Right lobe of liver (tissue), 4 donors: ENCODE results near the gene ZCCHC12.

Source experiments
- POLR2A ChIP-seq: fragments of 450-650 bp; IDR thresholded peaks from one replicate; pipeline ENCODE4 v1.6.1; 2017; ENCODE audit warnings: antibody characterized with exemption, mild to moderate bottlenecking
- TF ChIP-seq, protein P1 (sequence below), 4 donors: fragments of 200-600 bp in 3 of 4; fragments of 450-650 bp in 1 of 4; IDR thresholded peaks; one replicate each; pipeline versions ENCODE4 v1.5.1 to v1.8.0; 2016 to 2022; ENCODE audit warnings: antibody characterized with exemption in 4 of 4, mild to moderate bottlenecking in 2 of 4
- donor health status: DM: no; HTN: no; CAD: no.
- donor health status: DM: no; HTN: no; CAD: no.
- donor health status: DM: no; HTN: yes; CAD: no.

DNA sequence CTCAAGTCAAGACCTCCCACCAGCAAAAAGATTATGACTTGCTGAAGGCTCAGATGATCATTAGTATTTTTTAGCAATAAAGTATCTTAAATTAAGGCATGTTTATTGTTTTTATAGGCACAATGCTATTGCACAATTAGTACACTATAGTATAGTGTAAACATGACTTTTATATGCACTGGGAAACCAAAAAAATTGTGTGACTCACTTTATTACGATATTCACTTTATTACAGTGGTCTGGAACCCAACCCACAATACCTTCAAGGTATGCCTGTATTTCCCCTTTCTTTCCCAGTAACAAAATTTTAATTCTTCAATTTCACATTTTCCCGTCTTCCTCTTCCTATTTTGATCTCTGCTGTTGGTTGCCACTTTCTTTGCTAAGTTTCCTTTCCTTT lies 37.7 kb downstream of the ZCCHC12 start:
- TF ChIP-seq, protein P1, sequence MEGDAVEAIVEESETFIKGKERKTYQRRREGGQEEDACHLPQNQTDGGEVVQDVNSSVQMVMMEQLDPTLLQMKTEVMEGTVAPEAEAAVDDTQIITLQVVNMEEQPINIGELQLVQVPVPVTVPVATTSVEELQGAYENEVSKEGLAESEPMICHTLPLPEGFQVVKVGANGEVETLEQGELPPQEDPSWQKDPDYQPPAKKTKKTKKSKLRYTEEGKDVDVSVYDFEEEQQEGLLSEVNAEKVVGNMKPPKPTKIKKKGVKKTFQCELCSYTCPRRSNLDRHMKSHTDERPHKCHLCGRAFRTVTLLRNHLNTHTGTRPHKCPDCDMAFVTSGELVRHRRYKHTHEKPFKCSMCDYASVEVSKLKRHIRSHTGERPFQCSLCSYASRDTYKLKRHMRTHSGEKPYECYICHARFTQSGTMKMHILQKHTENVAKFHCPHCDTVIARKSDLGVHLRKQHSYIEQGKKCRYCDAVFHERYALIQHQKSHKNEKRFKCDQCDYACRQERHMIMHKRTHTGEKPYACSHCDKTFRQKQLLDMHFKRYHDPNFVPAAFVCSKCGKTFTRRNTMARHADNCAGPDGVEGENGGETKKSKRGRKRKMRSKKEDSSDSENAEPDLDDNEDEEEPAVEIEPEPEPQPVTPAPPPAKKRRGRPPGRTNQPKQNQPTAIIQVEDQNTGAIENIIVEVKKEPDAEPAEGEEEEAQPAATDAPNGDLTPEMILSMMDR (IDR thresholded peaks at IDR 0.05) = no peak
- TF ChIP-seq POLR2A = no peak
